ENCODE results near the gene CRLF2.

- no peak for TF ChIP-seq CTCF (IDR thresholded peaks at IDR 0.05)
- TF ChIP-seq SMAD3 (CRISPR knock-in tag; IDR thresholded peaks at IDR 0.05; ENCODE audit: borderline replicate concordance), result no peak
- TF ChIP-seq PREB (CRISPR knock-in tag; IDR thresholded peaks at IDR 0.05; ENCODE audit: borderline replicate concordance), result no peak
- no peak for TF ChIP-seq CREB1 (CRISPR knock-in tag; IDR thresholded peaks at IDR 0.05)
- no peak for TF ChIP-seq ELF4 (CRISPR knock-in tag; IDR thresholded peaks at IDR 0.05; ENCODE audit: low read depth)
- no peak for TF ChIP-seq ATF3 (CRISPR knock-in tag; conservative IDR thresholded peaks at IDR 0.05)
- TF ChIP-seq SMAD4 (CRISPR knock-in tag; IDR thresholded peaks at IDR 0.05), result no peak
- no peak for TF ChIP-seq ATF2 (CRISPR knock-in tag; IDR thresholded peaks at IDR 0.05; ENCODE audit: borderline replicate concordance, low read depth)
- TF ChIP-seq ETV6 (CRISPR knock-in tag; IDR thresholded peaks at IDR 0.05), result no peak
- TF ChIP-seq JUN (CRISPR knock-in tag; IDR thresholded peaks at IDR 0.05), result no peak
- no peak for TF ChIP-seq USF2 (CRISPR knock-in tag; IDR thresholded peaks at IDR 0.05)
- TF ChIP-seq IRF1 (CRISPR knock-in tag; IDR thresholded peaks at IDR 0.05), result no peak
These were observed 31.3 kb downstream of the CRLF2 start for GRCh38 chrX:1181170-1181569.
